Subcutaneous adipose tissue (tissue), 4 donors: ENCODE data around the gene ZNF775. TPM values are rescaled to one million over a fixed set of nuclear protein-coding genes. Genes with fewer than 3 reads are reported as not detected.

Source experiments
- total RNA-seq, 4 donors: library from RNA; depleted of rRNA; stranded (reverse); fragments of >200 nt; gene quantifications; one replicate each; pipeline ENCODE4 v1.1.0, GENCODE V29; 2016
- TF ChIP-seq, protein P1 (sequence below): fragments of 450-650 bp; IDR thresholded peaks from one replicate; pipeline ENCODE4 v1.5.1; 2016; ENCODE audit warnings: low read depth, mild to moderate bottlenecking, control low read depth, antibody characterized with exemption, moderate library complexity

Gene ZNF775
- total RNA-seq, 4 donors from 2014 or later = 0.49 to 4.2 (median 1.9) TPM

DNA sequence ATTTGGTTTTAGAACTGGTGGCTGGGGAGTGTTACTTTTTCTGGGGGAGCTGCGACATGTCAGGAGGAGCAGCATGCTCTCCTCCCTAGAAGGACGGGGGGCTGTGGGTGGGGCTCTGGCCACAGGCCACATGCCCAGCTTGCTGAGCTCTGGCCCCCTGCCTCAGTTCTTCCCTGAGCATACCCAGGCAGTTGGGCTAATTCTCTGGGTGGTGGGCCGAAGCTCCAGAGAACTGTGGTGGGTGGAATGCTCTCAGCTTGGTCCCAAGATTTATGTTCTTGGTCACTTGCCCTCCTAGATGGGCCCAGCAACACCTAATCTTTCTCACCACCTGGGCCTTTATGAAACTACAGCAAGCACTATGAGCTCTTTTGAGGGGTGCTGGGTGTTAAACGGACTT is 5.1 kb upstream of the ZNF775 start:
- TF ChIP-seq, protein P1, sequence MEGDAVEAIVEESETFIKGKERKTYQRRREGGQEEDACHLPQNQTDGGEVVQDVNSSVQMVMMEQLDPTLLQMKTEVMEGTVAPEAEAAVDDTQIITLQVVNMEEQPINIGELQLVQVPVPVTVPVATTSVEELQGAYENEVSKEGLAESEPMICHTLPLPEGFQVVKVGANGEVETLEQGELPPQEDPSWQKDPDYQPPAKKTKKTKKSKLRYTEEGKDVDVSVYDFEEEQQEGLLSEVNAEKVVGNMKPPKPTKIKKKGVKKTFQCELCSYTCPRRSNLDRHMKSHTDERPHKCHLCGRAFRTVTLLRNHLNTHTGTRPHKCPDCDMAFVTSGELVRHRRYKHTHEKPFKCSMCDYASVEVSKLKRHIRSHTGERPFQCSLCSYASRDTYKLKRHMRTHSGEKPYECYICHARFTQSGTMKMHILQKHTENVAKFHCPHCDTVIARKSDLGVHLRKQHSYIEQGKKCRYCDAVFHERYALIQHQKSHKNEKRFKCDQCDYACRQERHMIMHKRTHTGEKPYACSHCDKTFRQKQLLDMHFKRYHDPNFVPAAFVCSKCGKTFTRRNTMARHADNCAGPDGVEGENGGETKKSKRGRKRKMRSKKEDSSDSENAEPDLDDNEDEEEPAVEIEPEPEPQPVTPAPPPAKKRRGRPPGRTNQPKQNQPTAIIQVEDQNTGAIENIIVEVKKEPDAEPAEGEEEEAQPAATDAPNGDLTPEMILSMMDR = no peak

DNA sequence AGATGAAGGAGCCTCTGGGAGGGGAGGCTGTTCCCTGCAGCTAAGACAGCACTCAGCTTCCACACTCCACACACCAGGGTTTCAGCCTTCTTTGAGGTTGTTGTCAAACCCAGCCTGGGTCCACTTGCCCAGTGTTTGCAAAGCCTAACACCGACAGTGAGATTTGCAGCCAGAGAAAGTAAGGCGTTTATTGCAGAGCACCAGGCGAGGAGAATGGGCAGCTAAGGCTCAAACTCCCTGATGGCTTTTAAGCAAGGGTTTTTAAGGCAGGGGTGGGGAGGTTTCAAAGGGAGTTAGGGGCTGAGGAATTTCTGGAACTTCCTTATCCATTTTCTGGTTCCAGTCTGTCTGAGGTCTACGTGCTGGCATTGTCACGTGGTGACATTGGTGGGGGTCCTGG is 4.7 kb upstream of the ZNF775 start:
- TF ChIP-seq, protein P1 = no peak

DNA sequence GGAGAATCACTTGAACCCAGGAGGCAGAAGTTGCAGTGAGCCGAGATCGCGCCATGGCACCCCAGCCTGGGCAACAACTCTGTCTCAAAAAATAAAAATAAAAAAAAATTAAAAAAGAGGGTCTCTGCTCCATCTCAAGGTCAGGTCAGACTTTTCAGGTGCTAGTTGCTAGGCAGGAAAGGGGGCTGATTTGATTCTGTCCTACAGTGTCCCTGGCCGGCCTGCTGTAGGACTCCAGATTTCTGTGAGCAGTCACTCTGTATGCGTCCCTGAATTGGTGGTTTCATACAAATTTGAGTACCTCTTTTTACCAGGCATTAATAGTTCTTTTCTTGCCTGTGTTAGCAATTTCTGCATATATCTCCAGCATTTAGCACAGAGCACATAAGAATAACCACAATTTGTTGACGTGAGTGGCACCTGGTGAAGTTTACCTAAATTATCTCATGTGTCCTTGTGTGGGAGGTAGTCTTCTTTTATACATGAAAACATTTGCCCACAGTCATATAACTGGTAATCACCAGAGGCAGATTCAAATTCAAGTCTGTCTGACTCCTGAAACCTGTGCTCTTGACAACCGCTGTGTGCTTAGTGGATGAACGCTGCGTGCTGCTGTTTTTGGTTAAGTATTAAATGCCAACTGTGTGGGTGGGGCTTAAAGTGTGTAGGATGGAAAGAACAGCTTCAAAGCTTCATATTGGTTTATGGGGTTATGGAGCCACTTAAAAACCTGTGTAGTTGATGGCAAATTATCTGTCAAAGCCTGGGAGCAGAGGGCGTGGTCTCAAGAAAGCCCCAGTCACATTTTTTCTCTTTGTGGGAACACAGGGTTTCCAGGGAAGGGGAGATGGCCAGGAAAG is 3.2 kb upstream of the ZNF775 start:
- TF ChIP-seq, protein P1 = no peak

DNA sequence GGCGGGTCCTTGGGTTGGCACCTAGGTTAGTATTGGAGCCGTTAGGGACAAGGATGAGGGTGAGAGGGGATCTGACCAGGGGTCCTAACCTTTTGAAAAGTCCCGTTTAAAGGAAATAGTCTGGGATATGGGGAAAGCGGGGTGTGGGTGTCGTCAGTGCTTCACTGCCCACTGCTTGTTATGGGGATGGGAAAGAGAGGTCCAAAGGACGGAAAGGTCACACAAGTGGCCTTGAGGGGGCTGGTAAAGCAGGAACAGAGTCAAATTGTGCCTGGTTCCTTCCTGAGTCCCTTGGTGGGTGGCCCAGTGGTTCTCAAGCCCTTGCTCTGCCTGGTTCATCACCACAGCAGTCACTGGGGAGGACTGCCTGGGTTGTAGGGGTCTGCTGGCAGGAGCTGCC is 2.6 kb upstream of the ZNF775 start:
- TF ChIP-seq, protein P1 = no peak

DNA sequence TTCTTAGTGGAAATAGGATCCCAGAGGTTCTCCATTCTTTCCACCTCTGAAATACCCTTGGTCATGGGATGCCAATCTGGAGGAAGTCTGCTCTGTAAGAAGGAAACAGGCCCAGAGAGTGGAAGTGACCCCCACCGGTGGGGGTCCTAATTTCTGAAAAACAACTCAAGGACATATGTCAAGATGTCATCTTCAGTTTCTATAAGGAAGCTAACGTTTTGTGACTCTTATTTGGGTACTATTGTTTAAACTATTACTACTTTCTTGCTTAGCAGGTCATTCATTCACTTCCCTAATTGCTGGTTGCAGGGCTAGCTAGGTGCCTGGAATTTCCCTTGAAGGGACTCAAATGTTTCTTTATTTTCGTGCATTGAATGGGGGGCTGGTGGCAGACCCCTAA is 1.9 kb upstream of the ZNF775 start:
- TF ChIP-seq, protein P1 = no peak

DNA sequence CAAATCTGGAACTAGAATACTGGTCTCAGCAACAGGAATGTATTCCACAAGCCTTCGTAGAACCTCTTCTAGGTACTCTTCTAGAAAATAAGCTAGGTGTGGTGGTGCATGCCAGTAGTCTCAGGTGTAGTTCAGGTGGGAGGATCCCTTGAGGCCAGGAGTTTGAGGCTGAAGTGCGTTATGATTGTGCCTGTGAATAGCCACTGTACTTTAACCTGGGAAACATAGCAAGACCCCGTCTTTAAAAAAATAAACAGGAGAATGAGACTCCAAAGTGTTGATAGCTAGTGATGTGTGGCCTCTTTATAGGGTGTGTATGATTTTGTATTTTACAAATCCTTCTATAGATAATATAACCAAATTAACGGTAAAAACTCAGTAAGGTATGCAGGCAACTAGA is 1.5 kb upstream of the ZNF775 start:
- TF ChIP-seq, protein P1 = no peak

DNA sequence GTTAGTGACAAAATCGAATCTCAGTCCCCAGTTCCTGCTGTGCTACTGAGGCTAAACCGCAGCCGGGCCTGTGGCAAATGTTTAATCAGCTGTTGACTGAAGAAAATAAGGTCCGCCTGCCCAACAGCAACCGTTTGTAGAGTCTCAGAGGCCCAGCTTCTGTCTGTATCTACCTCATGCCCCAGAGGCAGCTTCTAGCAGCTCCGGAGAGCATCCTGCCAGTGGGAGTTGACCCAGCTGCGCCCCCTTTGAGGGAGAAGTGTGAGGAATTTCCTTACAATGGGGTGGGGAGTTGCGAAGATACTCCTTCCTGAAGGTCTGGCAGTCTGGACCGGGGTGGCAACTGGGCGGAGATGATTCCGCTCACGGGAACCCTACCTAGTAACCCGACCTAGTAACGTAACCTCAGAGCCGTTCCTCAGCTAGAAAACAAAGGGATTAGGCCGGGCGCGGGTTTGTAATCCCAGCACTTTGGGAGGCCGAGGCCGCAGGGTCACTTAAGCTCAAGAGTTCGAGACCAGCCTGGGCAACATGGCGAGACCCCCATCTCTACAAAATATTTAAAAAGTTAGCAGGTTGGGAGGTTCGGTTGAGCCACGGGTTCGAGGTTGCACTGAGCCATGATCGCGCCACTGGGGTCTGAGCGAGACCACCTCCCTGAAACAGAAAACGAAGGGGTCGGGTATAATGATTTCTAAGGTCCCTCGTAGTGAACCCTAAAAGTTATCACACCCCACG is 846 bp upstream of the ZNF775 start:
- TF ChIP-seq, protein P1 = no peak
